Keratinocyte (primary cell): Measurements from ENCODE around the gene ZSCAN16. TPM values are rescaled to one million over a fixed set of nuclear protein-coding genes. Genes with fewer than 3 reads are reported as not detected.

ENCODE experiments used
- DNase-seq: peaks from one replicate; pipeline ENCODE4 v3.0.0-alpha.2; 2011; ENCODE audit warnings: low read depth, missing footprints, low spot score
- FAIRE-seq: peaks from 2 replicates; lab custom pipeline; 2011; peaks lifted over from hg19 to GRCh38; lab: Jason Lieb, UNC
- H2AFZ ChIP-seq: 2 replicates; pipeline ENCODE4 v1.6.0; 2012; ENCODE audit warnings: low read length, control low read depth, inconsistent platforms; ENCODE audit not compliant: control insufficient read depth
- H3K27ac ChIP-seq: 2 replicates; pipeline ENCODE4 v1.5.1; 2011; ENCODE audit warnings: low read length; ENCODE audit not compliant: control insufficient read depth, insufficient read depth
- H3K27me3 ChIP-seq: 3 replicates; pipeline ENCODE4 v1.6.0; 2011; ENCODE audit warnings: low read length; ENCODE audit not compliant: control insufficient read depth, insufficient read depth; ENCODE audit errors: extremely low read depth
- H3K36me3 ChIP-seq, 2 experiments: 2 replicates in 1 of 2; 3 replicates in 1 of 2; pipeline ENCODE4 v1.5.1; 2011; ENCODE audit warnings: low read length in 2 of 2, mild to moderate bottlenecking in 1 of 2; ENCODE audit not compliant: control insufficient read depth in 2 of 2, insufficient read depth in 2 of 2; ENCODE audit errors: extremely low read depth in 1 of 2
- H3K4me1 ChIP-seq: 3 replicates; pipeline ENCODE4 v1.5.1; 2011; ENCODE audit warnings: low read length; ENCODE audit not compliant: control insufficient read depth, insufficient read depth; ENCODE audit errors: extremely low read depth
- H3K4me2 ChIP-seq: 3 replicates; pipeline ENCODE4 v1.6.0; 2011; ENCODE audit warnings: low read depth, low read length; ENCODE audit not compliant: control insufficient read depth, insufficient read depth; ENCODE audit errors: extremely low read depth
- H3K4me3 ChIP-seq, 3 experiments: fragments of 200-600 bp in 1 of 3; sonication (generic) in 1 of 3; 2 replicates in 2 of 3; 3 replicates in 1 of 3; pipeline ENCODE4 v1.5.1; 2011 to 2016; ENCODE audit warnings: low read length in 3 of 3, mild to moderate bottlenecking in 3 of 3, control low read depth in 2 of 3, inconsistent platforms in 1 of 3, low read depth in 1 of 3, mixed read lengths in 1 of 3, mixed run types in 1 of 3, moderate library complexity in 1 of 3; ENCODE audit not compliant: control insufficient read depth in 2 of 3, insufficient read depth in 2 of 3; ENCODE audit errors: extremely low read depth in 1 of 3
- H3K79me2 ChIP-seq: 2 replicates; pipeline ENCODE4 v1.6.0; 2012; ENCODE audit warnings: low read length; ENCODE audit not compliant: control insufficient read depth, insufficient read depth
- H3K9ac ChIP-seq: 3 replicates; pipeline ENCODE4 v1.6.0; 2011; ENCODE audit warnings: low read length; ENCODE audit not compliant: control insufficient read depth, insufficient read depth; ENCODE audit errors: extremely low read depth
- H3K9me1 ChIP-seq: 3 replicates; pipeline ENCODE4 v1.6.0; 2011; ENCODE audit warnings: low read length; ENCODE audit not compliant: control insufficient read depth, insufficient read depth; ENCODE audit errors: extremely low read depth
- H3K9me3 ChIP-seq: 2 replicates; pipeline ENCODE4 v1.5.1; 2012; ENCODE audit warnings: low read depth, low read length; ENCODE audit not compliant: control insufficient read depth
- H4K20me1 ChIP-seq: 3 replicates; pipeline ENCODE4 v1.6.0; 2011; ENCODE audit warnings: low read length; ENCODE audit not compliant: control insufficient read depth, insufficient read depth; ENCODE audit errors: extremely low read depth
- CTCF ChIP-seq, 3 experiments: IDR thresholded peaks in 1 of 3; conservative IDR thresholded peaks in 1 of 3; optimal IDR thresholded peaks in 1 of 3; 2 replicates in 2 of 3; 3 replicates in 1 of 3; pipeline versions ENCODE3 to v1.5.1; 2011; ENCODE audit warnings: low read length in 3 of 3, mild to moderate bottlenecking in 3 of 3, moderate library complexity in 2 of 3, control low read depth in 1 of 3, inconsistent platforms in 1 of 3; ENCODE audit not compliant: insufficient read depth in 2 of 3; ENCODE audit errors: extremely low read depth in 1 of 3
- EZH2 ChIP-seq: IDR thresholded peaks from one replicate; pipeline ENCODE4 v1.6.1; 2012; ENCODE audit warnings: inconsistent platforms, mild to moderate bottlenecking, low read length, moderate library complexity
- dilution Hi-C: fragments of 300-500 bp; cut with MboI; formaldehyde crosslinking; loops from one replicate; pipeline ENCODE4 v1.7.0; 2020; ENCODE audit warnings: low sequenced_read_pairs; ENCODE audit not compliant: extremely low pct_ligation_motif_present
- polyA plus RNA-seq, 5 experiments: library from polyadenylated mRNA; depleted of rRNA in 3 of 5; stranded (reverse) in 3 of 5; stranded (forward) in 1 of 5; unstranded in 1 of 5; fragments of >200 nt; gene quantifications; 1 replicate in 1 of 5; 2 replicates in 3 of 5; 3 replicates in 1 of 5; pipeline versions ENCODE4 v1.2.1 to v1.2.3, GENCODE V29; 2011 to 2012; ENCODE audit warnings: missing spikeins in 2 of 5, low read depth in 1 of 5, low replicate concordance in 1 of 5

Gene ZSCAN16
- polyA plus RNA-seq, 1 donor (not counting 4 experiments of a cell fraction or from before 2014, with no cell fraction given), result 1.5 TPM

GRCh38 chr6:28115799-28116198 lies 8.6 kb upstream of the ZSCAN16 start:
- DNase-seq, result no peak
- Histone ChIP-seq H3K27me3 (no peaks in the 10 kb centered on the region), H3K4me2 (no peak overlapping the region), H3K36me3 (peaks cover 4 to 9% of the 10 kb centered on the region in 2 experiments), H3K9me1 (no peaks in the 10 kb centered on the region), H3K79me2 (no peaks in the 10 kb centered on the region), H3K9me3 (no peaks in the 10 kb centered on the region), H3K27ac (no peak overlapping the region), H3K4me1 (no peaks in the 10 kb centered on the region), H2AFZ (no peak overlapping the region), H3K9ac (no peak overlapping the region), H4K20me1 (no peaks in the 10 kb centered on the region), H3K4me3 (no peak overlapping the region)
- no peak for TF ChIP-seq EZH2
- TF ChIP-seq CTCF (optimal IDR thresholded peaks at IDR 0.05 in 1 of 3, IDR thresholded peaks at IDR 0.05 in 1 of 3, conservative IDR thresholded peaks at IDR 0.05 in 1 of 3; ENCODE audit: extremely low read depth in 1 of 3, insufficient read depth in 2 of 3, low read length in 3 of 3), result no peak
- no peak for FAIRE-seq
- dilution Hi-C loops, result no loop called here

- Histone ChIP-seq H3K9me1 (no peaks in the 10 kb centered on the region), H3K9ac (no peak overlapping the region), H3K79me2 (no peaks in the 10 kb centered on the region), H3K4me3 (no peak overlapping the region), H3K4me2 (no peak overlapping the region), H3K4me1 (no peaks in the 10 kb centered on the region), H4K20me1 (no peaks in the 10 kb centered on the region), H3K36me3 (peaks cover 4 to 9% of the 10 kb centered on the region in 2 experiments), H3K27me3 (no peaks in the 10 kb centered on the region), H3K27ac (no peak overlapping the region), H3K9me3 (no peaks in the 10 kb centered on the region), H2AFZ (no peak overlapping the region)
- TF ChIP-seq CTCF (optimal IDR thresholded peaks at IDR 0.05 in 1 of 3, IDR thresholded peaks at IDR 0.05 in 1 of 3, conservative IDR thresholded peaks at IDR 0.05 in 1 of 3; ENCODE audit: extremely low read depth in 1 of 3, insufficient read depth in 2 of 3, low read length in 3 of 3) (no peak), EZH2 (no peak)
- dilution Hi-C loops, result no loop called here
- DNase-seq (no peak), FAIRE-seq (no peak)
Observed at GRCh38 chr6:28117386-28118050, 6.9 kb upstream of the ZSCAN16 start.
